NCI-H187 (cell line): ENCODE results near the gene ZP1.
A peak's percentile ranks its signal among the peaks of the same experiment; 100 is the strongest.
"Not testable (repeated sequence)": the region's sequence is repeated elsewhere in the genome, so short reads cannot be mapped to it uniquely, and the experiment has no call there.

ENCODE experiments used
- DNase-seq, 2 experiments: peaks; one replicate each; lab custom pipeline; 2025; lab: John Stamatoyannopoulos, UW

Gene ZP1

GRCh38 chr11:60866911-60867870 is at the start of gene ZP1:
ZP1 (plus strand) TSS chr11:60867542; CDS start chr11:60867562, 20 bp downstream.
- DNase-seq, result no peak

GRCh38 chr11:60818057-60818456 is 49.3 kb upstream of the ZP1 start:
- no peak for DNase-seq

- DNase-seq, result no peak
These were observed 45.3 kb upstream of the ZP1 start for GRCh38 chr11:60821827-60822599.

GRCh38 chr11:60823745-60824306 is 43.5 kb upstream of the ZP1 start:
- not testable (repeated sequence) for DNase-seq

- DNase-seq, result no peak
These were observed 42.2 kb upstream of the ZP1 start for GRCh38 chr11:60825118-60825517.

- no peak for DNase-seq
These were observed 41.6 kb upstream of the ZP1 start for GRCh38 chr11:60825790-60826189.

- DNase-seq, result no peak
These were observed 36.7 kb upstream of the ZP1 start for GRCh38 chr11:60830478-60831142.

GRCh38 chr11:60831143-60831500 is 36.2 kb upstream of the ZP1 start:
- DNase-seq, result peak; percentile 49 to 59

- DNase-seq, result no peak
These were observed 35.8 kb upstream of the ZP1 start for GRCh38 chr11:60831501-60832079.

GRCh38 chr11:60834742-60835533 is 32.4 kb upstream of the ZP1 start:
- no peak for DNase-seq

GRCh38 chr11:60835534-60835846 is 31.9 kb upstream of the ZP1 start:
- no peak for DNase-seq

- no peak for DNase-seq
These were observed 30.4 kb upstream of the ZP1 start for GRCh38 chr11:60836866-60837515.

GRCh38 chr11:60838132-60838531 is 29.2 kb upstream of the ZP1 start:
- no peak for DNase-seq

GRCh38 chr11:60840470-60841430 is 26.6 kb upstream of the ZP1 start:
- no peak for DNase-seq

GRCh38 chr11:60841797-60842667 is 25.3 kb upstream of the ZP1 start, which contains the start of gene CCDC86:
CCDC86 (plus strand) TSS chr11:60842113; CDS start chr11:60842125, 12 bp downstream.
- peak; percentile 85 to 88 for DNase-seq

GRCh38 chr11:60842668-60843600 is 24.4 kb upstream of the ZP1 start:
- DNase-seq, result no peak
